Measurements from ENCODE around the gene RET. TPM values are rescaled to one million over a fixed set of nuclear protein-coding genes. Genes with fewer than 3 reads are reported as not detected.
A peak's percentile ranks its signal among the peaks of the same experiment; 100 is the strongest.

Gene RET
- total RNA-seq, 1 donor from 2014 or later, result 0.26 TPM

DNA sequence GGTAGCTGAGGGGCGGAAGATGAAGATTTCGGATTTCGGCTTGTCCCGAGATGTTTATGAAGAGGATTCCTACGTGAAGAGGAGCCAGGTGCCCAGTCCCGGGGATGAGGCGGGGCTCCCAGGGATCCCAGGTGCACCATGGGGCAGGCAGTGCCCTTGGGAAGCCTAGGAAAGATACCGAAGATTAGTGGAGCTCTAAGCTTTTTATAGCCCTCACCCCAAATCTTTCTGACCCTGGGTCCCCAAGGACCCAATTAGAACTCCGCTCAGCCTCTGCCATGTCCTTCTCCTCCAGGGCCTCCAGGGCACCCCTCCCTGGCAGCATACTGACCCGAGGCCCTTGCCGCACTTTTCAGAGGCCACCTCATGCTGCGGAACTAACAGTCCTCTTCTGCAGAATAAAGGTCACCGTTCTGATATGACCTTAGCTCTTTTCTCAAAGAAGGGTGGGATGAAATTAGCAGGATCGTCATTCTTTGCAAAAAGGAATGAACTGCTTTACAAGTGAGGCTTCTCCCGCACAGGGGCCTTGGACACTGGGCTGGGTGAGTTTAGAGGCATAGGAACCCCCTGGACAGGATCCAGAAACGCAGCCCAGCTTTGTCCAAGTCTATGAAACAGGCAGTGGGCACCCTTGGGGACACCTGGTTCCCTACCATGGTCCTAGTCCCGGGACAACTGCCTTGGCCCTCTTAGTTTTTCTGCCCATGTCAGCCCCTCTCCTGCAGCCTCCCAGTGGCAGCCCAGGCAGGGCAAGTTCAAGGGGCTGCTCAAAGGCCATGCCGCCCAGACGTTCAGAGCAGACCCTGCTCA is 43.5 kb downstream of the RET start:
- no peak for DNase-seq (ENCODE audit: low read depth in 2 of 2)

- peak in 1 of 2 donors; percentile 7 for DNase-seq (ENCODE audit: low read depth in 2 of 2)
These were observed 44.1 kb downstream of the RET start for GRCh38 chr10:43120929-43121314.

- no peak for DNase-seq (ENCODE audit: low read depth in 2 of 2)
These were observed 44.6 kb downstream of the RET start for GRCh38 chr10:43121444-43121843.

GRCh38 chr10:43122096-43122495 is 45.2 kb downstream of the RET start:
- no peak for DNase-seq (ENCODE audit: low read depth in 2 of 2)

DNA sequence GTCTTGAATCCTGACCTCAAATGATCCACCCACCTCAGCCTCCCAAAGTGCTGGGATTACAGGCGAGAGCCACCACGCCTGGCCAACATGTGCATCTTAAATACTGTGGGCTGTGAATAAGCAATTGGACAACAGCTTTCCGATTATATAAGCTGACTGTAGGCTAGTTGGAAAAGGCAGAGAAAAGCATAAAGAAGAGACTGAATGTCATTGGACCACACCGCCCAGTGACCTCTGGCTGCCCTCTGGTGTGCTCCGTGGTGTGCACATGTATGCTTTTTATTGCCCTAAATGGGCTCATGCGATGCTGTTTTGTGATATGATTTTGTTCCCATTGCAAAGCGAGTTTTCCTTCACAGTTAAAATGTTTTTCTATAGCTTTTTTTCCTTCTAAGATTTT is 46.0 kb downstream of the RET start:
- DNase-seq (ENCODE audit: low read depth in 2 of 2), result no peak

GRCh38 chr10:43123361-43124093 is 46.7 kb downstream of the RET start:
- DNase-seq (ENCODE audit: low read depth in 2 of 2), result no peak

- no peak for DNase-seq (ENCODE audit: low read depth in 2 of 2)
These were observed 47.2 kb downstream of the RET start for GRCh38 chr10:43124094-43124521.

GRCh38 chr10:43124574-43125273 is 47.9 kb downstream of the RET start:
- no peak for DNase-seq (ENCODE audit: low read depth in 2 of 2)

DNA sequence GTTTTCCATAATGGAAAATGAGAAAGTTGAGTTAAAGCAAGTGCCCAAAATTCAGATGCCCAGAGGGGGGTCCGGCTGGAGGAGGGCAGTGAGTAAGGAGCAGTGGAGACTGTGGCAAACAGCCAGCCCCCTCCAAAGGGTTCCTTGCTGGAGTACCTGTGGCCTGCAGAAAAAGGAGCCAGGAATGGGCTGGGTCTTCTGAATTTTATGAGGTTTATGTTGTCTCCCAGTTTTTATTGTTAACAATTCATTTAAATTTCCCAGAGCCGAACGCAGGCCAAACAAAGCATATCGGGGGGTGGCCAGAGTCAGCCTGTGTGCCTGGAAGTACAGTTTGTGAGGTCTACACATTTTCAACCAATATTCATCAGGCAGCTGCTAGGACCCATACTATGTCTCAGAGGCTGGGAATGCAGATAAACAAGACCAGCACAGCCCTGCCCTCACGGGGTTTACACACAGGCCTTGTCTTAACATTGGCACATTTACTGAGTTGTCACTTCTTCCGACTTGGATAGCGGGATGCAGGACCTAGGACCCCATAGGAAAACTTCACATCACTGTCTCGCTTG is 48.5 kb downstream of the RET start:
- DNase-seq (ENCODE audit: low read depth in 2 of 2), result no peak

- DNase-seq (ENCODE audit: low read depth in 2 of 2), result no peak
These were observed 49.2 kb downstream of the RET start for GRCh38 chr10:43125881-43126731.

DNA sequence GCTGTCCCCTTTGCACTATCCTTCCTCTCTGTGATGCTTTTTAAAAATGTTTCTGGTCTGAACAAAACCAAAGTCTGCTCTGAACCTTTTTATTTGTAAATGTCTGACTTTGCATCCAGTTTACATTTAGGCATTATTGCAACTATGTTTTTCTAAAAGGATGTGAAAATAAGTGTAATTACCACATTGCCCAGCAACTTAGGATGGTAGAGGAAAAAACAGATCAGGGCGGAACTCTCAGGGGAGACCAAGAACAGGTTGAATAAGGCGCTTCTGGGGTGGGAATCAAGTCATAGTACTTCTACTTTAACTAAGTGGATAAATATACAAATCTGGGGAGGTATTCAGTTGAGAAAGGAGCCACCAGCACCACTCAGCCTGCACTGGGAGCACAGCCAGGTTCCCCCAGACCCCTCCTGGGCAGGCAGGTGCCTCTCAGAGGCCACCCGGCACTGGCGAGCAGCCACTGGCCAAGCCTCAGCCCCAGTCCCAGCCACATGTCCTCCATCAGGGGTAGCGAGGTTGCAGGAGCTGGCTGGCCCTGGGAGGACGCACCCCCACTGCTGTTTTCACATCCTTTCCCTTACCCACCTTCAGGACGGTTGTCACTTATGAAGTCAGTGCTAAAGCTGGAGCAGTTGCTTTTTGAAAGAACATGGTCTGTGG is 50.0 kb downstream of the RET start:
- DNase-seq (ENCODE audit: low read depth in 2 of 2), result no peak

- DNase-seq (ENCODE audit: low read depth in 2 of 2), result no peak
These were observed 50.6 kb downstream of the RET start for GRCh38 chr10:43127442-43127841.

DNA sequence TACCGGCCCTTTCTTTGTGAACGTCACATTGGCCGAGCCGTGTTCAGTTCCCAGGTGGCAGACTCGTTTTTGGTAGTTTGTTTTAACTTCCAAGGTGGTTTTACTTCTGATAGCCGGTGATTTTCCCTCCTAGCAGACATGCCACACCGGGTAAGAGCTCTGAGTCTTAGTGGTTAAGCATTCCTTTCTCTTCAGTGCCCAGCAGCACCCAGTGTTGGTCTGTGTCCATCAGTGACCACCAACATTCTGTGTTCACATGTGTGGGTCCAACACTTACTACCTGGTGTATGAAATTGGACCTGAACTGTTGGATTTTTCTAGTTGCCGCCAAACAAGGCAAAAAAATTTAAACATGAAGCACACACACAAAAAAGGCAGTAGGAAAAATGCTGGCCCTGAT is 51.5 kb downstream of the RET start:
- DNase-seq (ENCODE audit: low read depth in 2 of 2), result no peak

DNA sequence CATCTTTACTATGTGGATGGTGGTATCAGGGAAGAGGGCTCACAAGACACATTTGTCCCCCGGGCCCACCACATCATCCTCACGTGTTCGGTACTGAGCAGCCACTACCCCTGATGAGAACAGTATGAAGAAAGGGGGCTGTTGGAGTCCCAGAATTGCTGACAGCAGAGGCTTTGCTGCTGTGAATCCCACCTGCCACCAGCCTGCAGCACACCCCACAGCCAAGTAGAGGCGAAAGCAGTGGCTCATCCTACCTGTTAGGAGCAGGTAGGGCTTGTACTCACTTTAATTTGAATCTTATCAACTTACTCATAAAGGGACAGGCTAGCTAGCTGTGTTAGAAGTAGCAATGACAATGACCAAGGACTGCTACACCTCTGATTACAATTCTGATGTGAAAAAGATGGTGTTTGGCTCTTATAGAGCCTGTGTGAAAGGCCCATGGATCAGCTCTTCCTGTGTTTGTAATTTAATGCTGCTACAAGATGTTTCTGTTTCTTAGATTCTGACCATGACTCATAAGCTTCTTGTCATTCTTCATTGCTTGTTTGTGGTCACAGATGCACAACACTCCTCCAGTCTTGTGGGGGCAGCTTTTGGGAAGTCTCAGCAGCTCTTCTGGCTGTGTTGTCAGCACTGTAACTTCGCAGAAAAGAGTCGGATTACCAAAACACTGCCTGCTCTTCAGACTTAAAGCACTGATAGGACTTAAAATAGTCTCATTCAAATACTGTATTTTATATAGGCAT is 52.3 kb downstream of the RET start:
- peak in 1 of 2 donors; percentile 51 for DNase-seq (ENCODE audit: low read depth in 2 of 2)

GRCh38 chr10:43130770-43131171 is 53.9 kb downstream of the RET start:
- DNase-seq (ENCODE audit: low read depth in 2 of 2), result no peak

GRCh38 chr10:43131256-43131655 is 54.4 kb downstream of the RET start:
- no peak for DNase-seq (ENCODE audit: low read depth in 2 of 2)

GRCh38 chr10:43131906-43132305 is 55.0 kb downstream of the RET start:
- no peak for DNase-seq (ENCODE audit: low read depth in 2 of 2)

GRCh38 chr10:43132867-43133787 is 56.3 kb downstream of the RET start:
- DNase-seq (ENCODE audit: low read depth in 2 of 2), result no peak

Measured in dermis microvascular lymphatic vessel endothelial cell (primary cell).